MM.1S (cell line): ENCODE measurements around the gene NEURL3.

ENCODE experiments used
- CTCF ChIP-seq: fragments of 300-600 bp; sonication (generic); IDR thresholded peaks from 2 replicates; pipeline ENCODE4 v1.5.1; 2016; ENCODE audit warnings: antibody characterized with exemption, low read length, mixed read lengths
- EZH2phosphoT487 ChIP-seq: fragments of 300-600 bp; sonication (generic); IDR thresholded peaks from 2 replicates; pipeline ENCODE4 v1.6.1; 2018; ENCODE audit warnings: antibody characterized with exemption, low read length

DNA sequence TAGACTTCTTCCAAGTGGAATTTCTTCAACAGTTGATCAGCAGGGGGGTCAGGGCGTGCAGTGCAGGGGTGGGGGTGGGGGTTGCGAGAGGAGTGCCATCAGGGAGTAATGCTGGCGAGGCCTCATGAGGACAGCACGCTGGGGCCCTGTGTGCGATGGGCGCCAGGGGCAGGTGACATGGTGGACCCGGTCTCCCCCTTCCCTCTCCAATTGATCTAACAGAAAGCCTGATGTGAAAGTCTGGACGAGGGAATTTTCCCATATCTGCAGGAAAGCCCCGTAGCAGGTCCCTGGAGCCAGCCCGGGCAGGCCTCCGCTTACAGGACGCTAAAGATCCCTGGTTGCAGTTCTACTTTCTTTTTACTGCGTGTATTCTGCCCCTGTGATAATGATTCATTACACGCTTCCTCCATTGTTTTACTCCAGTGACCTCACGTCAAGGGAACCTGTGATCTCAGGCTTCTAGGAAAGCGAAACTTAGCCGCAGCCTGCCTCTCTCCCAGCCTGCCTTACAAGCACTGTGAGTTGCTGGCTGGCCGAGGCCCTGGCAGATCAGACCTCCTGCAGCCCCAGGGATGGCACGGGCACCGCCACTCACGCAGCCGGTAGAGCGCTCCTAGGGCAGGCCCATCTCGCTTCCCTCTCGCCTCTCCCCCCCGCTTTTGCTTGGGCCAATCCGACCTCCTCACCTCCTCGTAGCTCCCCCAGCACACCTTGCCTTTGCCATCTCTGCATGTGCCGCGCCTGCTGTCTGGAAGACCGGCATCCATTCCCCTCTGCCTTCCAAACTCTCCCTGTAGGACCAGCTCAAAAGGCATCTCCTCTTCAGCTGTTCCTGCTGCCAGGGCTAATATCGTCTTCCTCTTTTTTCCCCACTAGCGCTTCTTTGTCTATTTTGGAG, 19.2 kb downstream of the NEURL3 start:
- TF ChIP-seq CTCF (no peak), EZH2phosphoT487 (no peak)
